Erythroblast (primary cell): Measurements from ENCODE around the gene AKR7A3.
A peak's percentile ranks its signal among the peaks of the same experiment; 100 is the strongest.
"Not testable (repeated sequence)": the region's sequence is repeated elsewhere in the genome, so short reads cannot be mapped to it uniquely, and the experiment has no call there.

Experiments
- DNase-seq, 2 experiments: peaks; one replicate each; lab custom pipeline; 2025; lab: John Stamatoyannopoulos, UW
- GATA1 ChIP-seq: IDR thresholded peaks from 2 replicates; pipeline ENCODE4 v1.6.1; 2011; ENCODE audit warnings: low read depth, mild to moderate bottlenecking, control low read depth, low read length, moderate library complexity
- POLR2A ChIP-seq: IDR thresholded peaks from 2 replicates; pipeline ENCODE4 v1.6.1; 2011; ENCODE audit warnings: mild to moderate bottlenecking, low read length

Gene AKR7A3

GRCh38 chr1:19287436-19288185 is 959 bp downstream of the AKR7A3 start:
- TF ChIP-seq GATA1 (no peak), POLR2A (no peak)
- DNase-seq, result no peak

DNA sequence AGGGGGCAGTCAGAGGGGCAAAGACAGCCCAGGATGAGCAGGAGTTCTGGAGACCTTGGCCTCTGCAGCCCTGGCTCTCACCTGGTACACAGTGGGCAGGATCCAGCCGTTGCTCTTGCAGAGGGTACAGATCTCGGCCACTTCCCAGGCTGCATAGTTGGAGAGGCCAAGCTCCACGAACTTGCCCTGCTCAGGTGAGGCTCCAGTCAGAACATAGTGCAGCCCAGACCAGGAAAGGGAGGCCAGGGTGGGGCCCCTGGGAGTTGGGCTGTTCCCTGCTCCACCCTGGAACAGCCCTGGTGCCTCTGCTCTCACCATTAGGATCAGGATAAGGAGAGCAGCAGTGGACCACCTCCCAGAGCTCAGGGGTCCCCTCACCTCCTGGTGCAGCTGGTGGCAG is 2.8 kb downstream of the AKR7A3 start:
- DNase-seq, result not testable (repeated sequence)

DNA sequence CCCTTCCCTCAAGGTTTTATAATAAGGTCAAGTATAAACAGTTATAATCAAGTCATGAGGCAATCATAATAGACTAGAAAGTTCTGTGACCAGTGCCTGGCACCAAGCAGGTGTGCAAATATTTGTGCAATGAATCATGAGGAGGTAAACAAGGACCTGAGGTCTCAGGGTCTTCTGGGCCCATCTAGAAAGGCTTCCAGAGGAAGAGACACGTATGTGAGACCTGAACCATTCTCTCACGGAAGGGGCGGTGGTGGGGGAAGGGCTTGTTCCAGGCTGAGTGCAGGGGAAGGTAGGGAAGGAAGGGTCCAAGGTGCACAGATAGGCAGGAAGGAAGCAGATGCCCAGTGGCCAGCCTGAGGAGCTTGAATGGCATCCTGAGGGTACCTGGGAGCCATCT is 3.2 kb downstream of the AKR7A3 start:
- not testable (repeated sequence) for DNase-seq

DNA sequence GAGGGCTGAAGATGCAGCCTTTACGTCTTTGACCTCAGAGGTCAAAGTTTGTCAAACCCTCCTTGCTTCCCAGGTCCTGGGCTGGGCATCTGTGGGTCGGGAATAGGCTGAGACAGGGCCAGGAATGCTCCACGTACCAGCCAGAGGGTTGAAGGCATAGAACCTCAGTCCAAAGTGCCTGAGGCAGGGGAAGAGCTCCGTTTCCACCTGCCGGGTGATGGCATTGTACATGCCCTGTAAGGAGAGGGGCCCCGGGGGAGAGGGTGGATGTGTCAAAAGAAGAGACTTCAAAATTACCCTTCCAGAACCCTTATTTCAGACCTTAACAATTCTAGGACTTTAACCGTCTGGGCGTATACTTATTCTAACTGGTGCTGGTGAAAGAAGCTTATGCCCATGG is 3.7 kb downstream of the AKR7A3 start:
- DNase-seq, result no peak
- TF ChIP-seq POLR2A (no peak), GATA1 (no peak)

GRCh38 chr1:19283891-19284290 is 4.7 kb downstream of the AKR7A3 start:
- TF ChIP-seq GATA1, result no peak
- TF ChIP-seq POLR2A, result no peak

DNA sequence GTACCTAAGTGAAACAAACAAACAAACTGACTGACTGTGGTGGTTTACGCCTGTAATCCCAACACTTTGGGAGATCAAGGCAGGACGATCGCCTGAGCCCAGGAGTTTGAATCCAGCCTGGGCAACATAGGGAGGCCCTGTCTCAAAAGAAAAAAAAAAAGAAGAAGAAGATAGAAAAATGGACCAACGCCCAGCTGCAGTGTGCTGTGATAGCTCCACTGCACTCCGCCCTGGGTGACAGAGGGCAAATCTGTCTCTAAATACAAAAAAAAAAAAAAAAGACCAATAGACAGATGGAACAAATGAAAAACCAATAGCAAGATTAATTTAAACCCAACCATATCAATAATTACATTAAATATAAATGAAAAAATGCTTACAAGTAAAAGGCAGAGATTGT is 13.9 kb downstream of the AKR7A3 start:
- no peak for TF ChIP-seq GATA1
- TF ChIP-seq POLR2A, result no peak
- peak; percentile 22 to 40 for DNase-seq

More at GRCh38 chr1:19283891-19284290, 4.7 kb downstream of the AKR7A3 start:
- DNase-seq, result no peak

DNA sequence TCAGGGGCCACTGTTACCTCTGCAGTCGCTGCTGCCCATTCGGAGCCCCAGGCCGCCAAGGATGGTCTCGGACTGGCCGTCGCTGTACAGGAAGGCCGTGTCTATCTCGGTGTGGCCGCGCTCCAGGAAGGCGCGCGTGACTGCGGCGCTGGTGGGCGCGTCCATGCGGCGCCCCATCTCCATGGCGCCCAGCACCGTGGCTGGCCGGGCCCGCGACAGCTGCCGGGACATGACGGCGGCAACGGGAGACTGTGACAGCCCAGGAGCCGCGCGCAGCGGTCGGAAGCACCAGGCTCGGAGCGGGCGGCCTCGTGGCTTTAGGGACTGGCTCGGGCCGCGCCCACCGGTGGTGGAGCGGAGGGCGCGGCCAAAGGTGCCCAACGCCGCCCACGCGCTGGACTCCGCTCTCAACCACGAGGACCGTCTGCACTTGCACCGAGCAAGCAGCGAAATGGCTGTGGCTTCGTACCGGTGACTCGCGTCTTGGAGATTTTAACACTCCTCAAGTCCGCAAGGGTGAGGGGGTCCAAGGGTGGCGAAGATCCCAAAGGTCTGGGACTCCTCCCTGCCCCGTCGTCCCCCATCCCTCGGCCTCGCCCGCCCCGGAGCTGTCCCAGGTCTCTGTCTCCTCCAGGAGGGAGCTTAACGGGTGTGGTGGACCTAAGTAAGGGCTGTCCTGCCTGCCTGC is 14.6 kb downstream of the AKR7A3 start:
- DNase-seq, result peak; percentile 16 to 19

DNA sequence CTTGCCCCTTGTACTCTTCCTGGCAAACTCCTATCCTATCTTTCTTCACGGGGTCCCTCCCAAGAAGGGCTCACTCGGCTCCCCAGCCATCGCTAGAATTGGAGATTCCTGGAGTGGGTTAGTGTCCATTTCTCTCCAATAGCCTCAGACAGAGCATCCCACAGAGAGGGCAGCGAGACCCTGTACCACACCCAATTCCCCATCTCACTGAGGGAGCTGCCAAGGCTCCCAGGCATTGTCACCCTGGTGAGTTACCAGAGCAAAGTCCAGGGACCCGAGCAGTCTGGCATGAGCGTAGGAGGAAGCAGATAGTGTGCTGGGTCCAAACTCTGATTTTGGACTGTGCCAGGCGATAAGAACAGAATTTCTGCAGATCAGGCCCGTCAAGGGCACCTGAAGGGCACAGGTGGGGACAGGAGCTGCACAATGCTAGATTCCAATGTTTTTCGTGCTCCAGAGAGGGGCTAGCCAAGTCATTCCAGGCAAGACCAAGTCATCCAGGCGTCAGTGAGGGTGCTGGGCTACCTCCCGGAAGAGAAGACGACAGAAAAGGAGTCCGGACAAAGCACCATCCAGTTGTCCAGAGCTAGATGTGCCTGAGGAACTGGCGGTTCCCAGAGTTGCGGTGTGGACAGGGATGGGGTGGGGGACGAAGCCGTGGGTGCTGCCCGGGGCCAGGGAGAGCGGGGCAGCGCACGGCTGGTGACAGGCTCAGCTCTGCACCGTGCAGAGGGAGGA is 15.3 kb downstream of the AKR7A3 start:
- no peak for TF ChIP-seq POLR2A
- no peak for TF ChIP-seq GATA1
- no peak for DNase-seq

- DNase-seq, result no peak
- TF ChIP-seq GATA1, result no peak
- no peak for TF ChIP-seq POLR2A
These were observed 16.5 kb downstream of the AKR7A3 start for GRCh38 chr1:19272064-19272463.

- not testable (repeated sequence) for DNase-seq
These were observed 18.2 kb downstream of the AKR7A3 start for GRCh38 chr1:19270343-19270730.

- peak; percentile 20 to 29 for DNase-seq
These were observed 18.9 kb downstream of the AKR7A3 start for GRCh38 chr1:19269427-19270342.

- no peak for DNase-seq
- TF ChIP-seq GATA1 (no peak), POLR2A (no peak)
These were observed 20.1 kb downstream of the AKR7A3 start for GRCh38 chr1:19268445-19268844.

DNA sequence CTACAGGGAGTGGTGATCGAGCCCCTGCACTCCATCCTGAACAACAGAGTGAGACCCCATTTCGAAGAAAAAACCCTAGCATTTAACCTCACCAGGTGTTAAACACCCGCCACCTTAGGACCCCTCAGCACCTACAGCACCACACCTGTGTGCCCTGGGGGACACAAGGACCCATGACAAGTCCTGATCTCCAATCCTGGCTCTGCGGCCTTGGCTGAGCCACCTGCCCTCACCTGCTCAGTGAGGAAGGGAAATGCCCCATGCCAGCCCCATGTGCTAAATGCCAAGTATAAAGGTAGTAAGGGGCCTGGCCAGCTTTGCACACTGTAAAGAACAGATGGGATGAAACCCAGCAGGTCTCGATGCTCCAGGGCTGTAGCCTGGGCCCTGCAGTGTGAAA is 25.8 kb downstream of the AKR7A3 start:
- no peak for DNase-seq
- TF ChIP-seq GATA1 (no peak), POLR2A (no peak)

DNA sequence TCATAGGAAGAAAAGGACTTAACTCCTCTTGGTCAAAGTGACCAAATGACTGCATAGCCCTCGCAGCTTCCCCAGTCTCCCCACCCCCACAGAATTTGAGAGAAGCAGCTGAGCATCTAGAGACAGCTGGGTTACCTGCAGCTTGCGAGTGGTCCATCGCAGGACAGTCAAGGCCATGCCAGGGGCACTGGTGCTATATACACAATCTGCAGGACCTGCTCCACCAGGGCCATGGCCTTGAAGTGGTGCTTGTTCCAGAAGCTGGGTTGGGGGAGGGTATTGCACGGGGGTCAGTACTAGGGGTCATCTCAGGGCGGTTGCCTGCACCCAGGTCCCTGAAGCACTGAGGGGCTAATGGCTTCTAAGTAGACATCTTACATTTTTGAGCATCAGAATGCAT is 26.5 kb downstream of the AKR7A3 start:
- no peak for TF ChIP-seq POLR2A
- TF ChIP-seq GATA1, result no peak
- no peak for DNase-seq
